Globus pallidus (tissue), 1 donor: ENCODE data around the gene FHL1.

Experiments
- DNase-seq: peaks from one replicate; pipeline ENCODE4 v3.0.0-alpha.2; 2015; ENCODE audit warnings: low spot score

Gene FHL1

GRCh38 chrX:136255541-136255940, 108.2 kb downstream of the FHL1 start:
- DNase-seq: no peak

- no peak for DNase-seq
Observed at GRCh38 chrX:136256026-136256425, 108.7 kb downstream of the FHL1 start.

- no peak for DNase-seq
Observed at GRCh38 chrX:136258951-136259350, 111.6 kb downstream of the FHL1 start.

GRCh38 chrX:136259543-136259942, 112.2 kb downstream of the FHL1 start:
- DNase-seq: no peak

GRCh38 chrX:136260776-136261175, 113.4 kb downstream of the FHL1 start:
- no peak for DNase-seq
